HCT116 (cell line): ENCODE data around the gene DHRS9. TPM values are rescaled to one million over a fixed set of nuclear protein-coding genes. Genes with fewer than 3 reads are reported as not detected.
A peak's percentile ranks its signal among the peaks of the same experiment; 100 is the strongest.

Source experiments
- ATAC-seq: fragments of 200-7000 bp; cut with Tn5 transposase; 2 replicates; pipeline ENCODE4 v1.9.1; 2020; ENCODE audit warnings: mild to moderate bottlenecking, moderate library complexity
- BruUV-seq: library from RNA; stranded (reverse); fragments of 400-500 nt; replicated peaks from 2 replicates; lab custom pipeline; 2021; lab: Mats Ljungman, UMichigan
- CTCF ChIA-PET: fragments of 300-600 bp; sonication (Branson Sonifier 250); formaldehyde crosslinking; loops from one replicate; lab custom pipeline; 2021; ENCODE audit warnings: antibody characterized with exemption; lab: Charles Lee
- POLR2A ChIA-PET: fragments of 300-600, 350-600 bp; sonication (Branson Sonifier 250); formaldehyde crosslinking; loops from one replicate; lab custom pipeline; 2021; ENCODE audit warnings: antibody characterized with exemption; lab: Charles Lee
- RAD21 ChIA-PET, 2 experiments: fragments of 300-600 bp; sonication (Branson Sonifier 250); formaldehyde crosslinking; loops; one replicate each; lab custom pipeline; 2023; ENCODE audit warnings: low total read pairs in 2 of 2; ENCODE audit not compliant: uncharacterized antibody in 2 of 2, unreplicated experiment in 2 of 2, low non-redundant PET in 1 of 2; lab: Charles Lee
- DNase-seq: peaks from one replicate; pipeline ENCODE4 v3.0.0-alpha.2; 2010; ENCODE audit warnings: low read depth, low spot score
- H2AFZ ChIP-seq: fragments of 200-600 bp; shearing (Covaris generic), sonication (generic); 2 replicates; pipeline ENCODE4 v1.6.1; 2017; ENCODE audit warnings: low read depth, mixed run types, mixed read lengths, antibody characterized with exemption, low read length; ENCODE audit not compliant: poor library complexity, severe bottlenecking
- H3K27ac ChIP-seq: 2 replicates; pipeline ENCODE4 v1.5.1; 2012; ENCODE audit warnings: low read depth, low read length
- H3K27me3 ChIP-seq: fragments of 200-600 bp; sonication (generic); 2 replicates; pipeline ENCODE4 v1.6.1; 2016; ENCODE audit warnings: mixed run types, low read length, mixed read lengths; ENCODE audit not compliant: insufficient read depth
- H3K36me3 ChIP-seq, 2 experiments: fragments of 200-500 bp in 1 of 2; fragments of 200-600 bp in 1 of 2; sonication (Bioruptor generic) in 1 of 2; sonication (generic) in 1 of 2; 2 replicates each; pipeline versions ENCODE4 v1.5.1 to v1.6.1; 2014 to 2016; ENCODE audit warnings: low read length in 2 of 2, inconsistent platforms in 1 of 2, mixed read lengths in 1 of 2, mixed run types in 1 of 2; ENCODE audit not compliant: insufficient read depth in 2 of 2, control insufficient read depth in 1 of 2
- H3K4me1 ChIP-seq, 2 experiments: fragments of 200-600 bp in 1 of 2; sonication (generic) in 1 of 2; 2 replicates each; pipeline versions ENCODE4 v1.5.1 to v1.6.1; 2012 to 2017; ENCODE audit warnings: low read length in 2 of 2, inconsistent platforms in 1 of 2, mild to moderate bottlenecking in 1 of 2, mixed read lengths in 1 of 2, mixed run types in 1 of 2, moderate library complexity in 1 of 2; ENCODE audit not compliant: insufficient read depth in 2 of 2, control insufficient read depth in 1 of 2
- H3K4me2 ChIP-seq: fragments of 200-600 bp; sonication (generic); 2 replicates; pipeline ENCODE4 v1.6.1; 2017; ENCODE audit warnings: mixed run types, low read length, mixed read lengths
- H3K4me3 ChIP-seq, 2 experiments: fragments of 200-600 bp in 1 of 2; sonication (generic) in 1 of 2; replicated peaks in 1 of 2; 2 replicates each; pipeline ENCODE4 v1.5.1; 2011 to 2016; ENCODE audit warnings: low read length in 2 of 2, control low read depth in 1 of 2, low read depth in 1 of 2, mild to moderate bottlenecking in 1 of 2, mixed read lengths in 1 of 2, mixed run types in 1 of 2
- H3K79me2 ChIP-seq: fragments of 200-600 bp; sonication (generic); 2 replicates; pipeline ENCODE4 v1.6.1; 2017; ENCODE audit warnings: mild to moderate bottlenecking, mixed run types, low read length, moderate library complexity, mixed read lengths; ENCODE audit not compliant: insufficient read depth
- H3K9ac ChIP-seq: fragments of 200-600 bp; sonication (generic); 2 replicates; pipeline ENCODE4 v1.6.1; 2016; ENCODE audit warnings: low read length, mixed read lengths
- H3K9me2 ChIP-seq: fragments of 200-600 bp; sonication (generic), shearing (Covaris generic); 2 replicates; pipeline ENCODE4 v1.6.1; 2017; ENCODE audit warnings: mixed run types, mild to moderate bottlenecking, moderate library complexity; ENCODE audit not compliant: insufficient read depth
- H3K9me3 ChIP-seq, 2 experiments: fragments of 200-500 bp in 1 of 2; fragments of 200-600 bp in 1 of 2; sonication (Bioruptor generic) in 1 of 2; sonication (generic) in 1 of 2; 2 replicates each; pipeline ENCODE4 v1.6.1; 2014 to 2017; ENCODE audit warnings: low read length in 2 of 2, mixed read lengths in 2 of 2, inconsistent platforms in 1 of 2, low read depth in 1 of 2, mild to moderate bottlenecking in 1 of 2, mixed run types in 1 of 2, moderate library complexity in 1 of 2; ENCODE audit not compliant: control insufficient read depth in 1 of 2, insufficient read depth in 1 of 2
- H4K20me1 ChIP-seq: fragments of 200-600 bp; sonication (generic), shearing (Covaris generic); 2 replicates; pipeline ENCODE4 v1.6.1; 2017; ENCODE audit warnings: mixed run types, mild to moderate bottlenecking, moderate library complexity; ENCODE audit not compliant: insufficient read depth
- CBX3 ChIP-seq: IDR thresholded peaks from 2 replicates; pipeline ENCODE4 v1.6.1; 2012; ENCODE audit warnings: low read depth
- ELF1 ChIP-seq: IDR thresholded peaks from 2 replicates; pipeline ENCODE4 v1.6.1; 2012; ENCODE audit warnings: low read depth, borderline replicate concordance
- EZH2 ChIP-seq: fragments of 200-600 bp; sonication (generic); IDR thresholded peaks from 2 replicates; pipeline ENCODE4 v1.6.1; 2017; ENCODE audit warnings: antibody characterized with exemption, mixed run types
- EZH2phosphoT487 ChIP-seq: fragments of 200-600 bp; IDR thresholded peaks from 2 replicates; pipeline ENCODE4 v1.6.1; 2018; ENCODE audit warnings: antibody characterized with exemption, borderline replicate concordance
- FOSL1 ChIP-seq: IDR thresholded peaks from 2 replicates; pipeline ENCODE4 v1.6.1; 2012; ENCODE audit warnings: low read depth
- RAD21 ChIP-seq: IDR thresholded peaks from 2 replicates; pipeline ENCODE4 v1.6.1; 2012; ENCODE audit warnings: low read depth, mild to moderate bottlenecking
- YY1 ChIP-seq: IDR thresholded peaks from 2 replicates; pipeline ENCODE4 v1.6.1; 2011; ENCODE audit warnings: low read length, low read depth, moderate library complexity, mild to moderate bottlenecking; ENCODE audit not compliant: insufficient replicate concordance; ENCODE audit errors: extremely low read depth
- intact Hi-C: fragments of 100-400 bp; cut with micrococcal nuclease; formaldehyde crosslinking; loops from 2 replicates; pipeline ENCODE4 v1.10.0; 2022
- total RNA-seq: library from RNA; stranded (reverse); gene quantifications from one replicate; pipeline ENCODE4 v1.2.1, GENCODE V29; 2021; ENCODE audit not compliant: unreplicated experiment
- TF ChIP-seq, protein P1 (sequence below), 3 experiments: fragments of 200-600 bp in 1 of 3; sonication (generic) in 1 of 3; IDR thresholded peaks in 2 of 3; conservative IDR thresholded peaks in 1 of 3; 2 replicates each; pipeline ENCODE4 v1.5.1; 2012 to 2017; ENCODE audit warnings: low read depth in 2 of 3, low read length in 2 of 3, antibody characterized with exemption in 1 of 3, borderline replicate concordance in 1 of 3, control low read depth in 1 of 3, mild to moderate bottlenecking in 1 of 3, mixed read lengths in 1 of 3, mixed run types in 1 of 3, moderate library complexity in 1 of 3; ENCODE audit not compliant: insufficient read depth in 1 of 3

The DHRS9 gene
- total RNA-seq, 1 experiment from 2014 or later, result 0.15 TPM

DNA sequence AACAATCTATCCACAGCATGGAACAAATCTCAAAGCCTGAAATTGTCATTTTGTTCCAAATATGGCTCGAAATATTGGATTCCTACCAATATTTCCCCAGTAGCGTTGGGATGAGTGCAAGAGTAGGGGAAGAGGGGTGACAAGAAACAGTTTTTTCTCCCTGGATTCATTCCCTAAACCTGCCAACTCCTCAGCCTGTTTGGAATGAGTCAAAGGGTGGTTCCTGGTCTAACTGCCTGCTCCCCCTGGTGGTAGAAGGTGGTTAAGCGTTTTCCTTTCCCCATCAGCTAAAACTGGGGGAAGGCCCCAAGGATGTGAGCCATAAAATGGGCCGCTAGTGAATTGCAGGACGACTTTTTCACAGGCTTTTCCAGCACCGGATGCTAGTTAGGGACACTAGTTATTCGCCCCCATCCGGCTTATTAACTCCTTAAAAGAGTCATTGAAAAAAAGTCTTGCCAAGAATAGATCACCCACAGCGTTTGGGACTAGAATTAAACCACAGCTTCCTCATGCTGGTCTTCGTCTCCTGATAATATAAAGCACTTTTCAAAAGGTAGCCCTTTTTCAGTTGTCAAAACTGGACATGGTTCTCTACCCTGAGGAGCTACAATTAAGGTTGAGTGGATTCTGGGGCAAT is 72.5 kb downstream of the DHRS9 start:
- H4K20me1 ChIP-seq, result no peaks in the 10 kb centered on the region
- no peak overlapping the region for H3K4me2 ChIP-seq
- H3K79me2 ChIP-seq, result no peaks in the 10 kb centered on the region
- CTCF ChIA-PET, result interaction anchor here (0.6 to 6.7 kb wide), 9 partner anchors 10 to 255 kb away, joined by 3 to 45 read pairs (median 4); no protein-coding TSS in a partner anchor
- no peaks in the 10 kb centered on the region for H3K27me3 ChIP-seq
- ATAC-seq (peak; percentile 97), DNase-seq (peak; percentile 49)
- peak; percentile 59 for TF ChIP-seq RAD21
- no peak for TF ChIP-seq ELF1
- TF ChIP-seq FOSL1, result no peak
- TF ChIP-seq, protein P1, sequence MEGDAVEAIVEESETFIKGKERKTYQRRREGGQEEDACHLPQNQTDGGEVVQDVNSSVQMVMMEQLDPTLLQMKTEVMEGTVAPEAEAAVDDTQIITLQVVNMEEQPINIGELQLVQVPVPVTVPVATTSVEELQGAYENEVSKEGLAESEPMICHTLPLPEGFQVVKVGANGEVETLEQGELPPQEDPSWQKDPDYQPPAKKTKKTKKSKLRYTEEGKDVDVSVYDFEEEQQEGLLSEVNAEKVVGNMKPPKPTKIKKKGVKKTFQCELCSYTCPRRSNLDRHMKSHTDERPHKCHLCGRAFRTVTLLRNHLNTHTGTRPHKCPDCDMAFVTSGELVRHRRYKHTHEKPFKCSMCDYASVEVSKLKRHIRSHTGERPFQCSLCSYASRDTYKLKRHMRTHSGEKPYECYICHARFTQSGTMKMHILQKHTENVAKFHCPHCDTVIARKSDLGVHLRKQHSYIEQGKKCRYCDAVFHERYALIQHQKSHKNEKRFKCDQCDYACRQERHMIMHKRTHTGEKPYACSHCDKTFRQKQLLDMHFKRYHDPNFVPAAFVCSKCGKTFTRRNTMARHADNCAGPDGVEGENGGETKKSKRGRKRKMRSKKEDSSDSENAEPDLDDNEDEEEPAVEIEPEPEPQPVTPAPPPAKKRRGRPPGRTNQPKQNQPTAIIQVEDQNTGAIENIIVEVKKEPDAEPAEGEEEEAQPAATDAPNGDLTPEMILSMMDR (IDR thresholded peaks at IDR 0.05 in 2 of 3, conservative IDR thresholded peaks at IDR 0.05 in 1 of 3; ENCODE audit: borderline replicate concordance in 1 of 3, insufficient read depth in 1 of 3, low read depth in 2 of 3, low read length in 2 of 3), result peak; percentile 68 to 93 (median 84)
- peak; percentile 44; the same call in 1 of the 2 replicates for TF ChIP-seq CBX3
- no peak for TF ChIP-seq EZH2phosphoT487
- no peak for TF ChIP-seq EZH2
- no peak for TF ChIP-seq YY1
- intact Hi-C loops, result no loop called here
- no peak overlapping the region for H3K27ac ChIP-seq
- peak overlapping the region; percentile 24 for H2AFZ ChIP-seq
- H3K9ac ChIP-seq, result no peak overlapping the region
- no TSS peak for BruUV-seq
- H3K4me1 ChIP-seq, result no peaks in the 10 kb centered on the region
- RAD21 ChIA-PET, result no interaction called here
- no peaks in the 10 kb centered on the region for H3K9me3 ChIP-seq
- no peaks in the 10 kb centered on the region for H3K36me3 ChIP-seq
- POLR2A ChIA-PET, result no interaction called here
- no peak overlapping the region for H3K4me3 ChIP-seq
- no peaks in the 10 kb centered on the region for H3K9me2 ChIP-seq
